HG03378 (cell line): ENCODE data around the gene TUBA8.
"Not testable (repeated sequence)": the region's sequence is repeated elsewhere in the genome, so short reads cannot be mapped to it uniquely, and the experiment has no call there.

Experiments used
- ATAC-seq: cut with Tn5 transposase; IDR thresholded peaks from one replicate; pipeline ENCODE4 v1.9.1; 2021; ENCODE audit warnings: mild to moderate bottlenecking, moderate library complexity; ENCODE audit not compliant: unreplicated experiment

Gene TUBA8

DNA sequence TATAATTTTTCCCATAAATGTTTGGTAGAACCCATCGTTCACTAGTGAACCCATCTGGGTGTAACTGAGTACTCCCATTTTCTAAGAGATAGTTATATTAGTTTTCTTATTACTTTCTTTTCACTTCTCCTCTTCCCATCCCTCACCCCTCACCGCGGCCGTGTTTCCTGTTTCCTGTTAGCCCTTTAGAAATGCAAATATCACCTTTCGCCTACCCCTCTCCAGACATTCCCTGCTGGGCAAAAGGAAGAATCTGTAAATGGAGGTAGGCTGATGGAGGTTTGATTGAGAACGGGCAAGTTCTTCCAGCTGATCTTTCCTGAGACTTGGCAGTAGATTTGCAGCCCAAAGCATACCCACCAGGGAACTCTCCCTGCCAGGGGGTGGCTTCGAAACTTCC is 54.7 kb downstream of the TUBA8 start:
- ATAC-seq, result not testable (repeated sequence)

DNA sequence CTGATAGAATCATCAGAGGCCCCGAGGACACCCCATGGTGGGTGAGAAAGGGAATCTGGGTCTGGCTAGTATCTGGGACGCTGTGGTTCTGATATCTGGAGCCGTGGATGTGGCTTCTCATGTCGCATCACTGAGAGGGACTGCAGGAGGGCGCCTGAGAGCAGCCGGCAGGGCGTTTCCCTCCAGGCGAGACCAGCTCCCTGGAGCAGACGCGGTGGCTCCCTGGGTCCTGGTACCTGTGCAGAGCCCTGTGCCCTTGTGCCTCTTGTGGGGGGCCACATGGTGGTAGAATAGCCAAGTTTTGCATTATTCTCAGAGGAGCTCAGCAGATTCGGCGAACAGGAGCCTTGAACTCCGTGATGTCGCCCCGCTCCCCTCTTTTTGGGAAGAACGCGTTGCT is 59.7 kb downstream of the TUBA8 start:
- not testable (repeated sequence) for ATAC-seq

- ATAC-seq, result not testable (repeated sequence)
Measured at GRCh38 chr22:18172203-18172602, 61.6 kb downstream of the TUBA8 start.

GRCh38 chr22:18172776-18173175 is 62.2 kb downstream of the TUBA8 start:
- ATAC-seq, result not testable (repeated sequence)

GRCh38 chr22:18173441-18173840 is 62.8 kb downstream of the TUBA8 start:
- ATAC-seq, result not testable (repeated sequence)
